HG03442 (cell line): Measurements from ENCODE around the gene TRERF1.
"Not testable (repeated sequence)": the region's sequence is repeated elsewhere in the genome, so short reads cannot be mapped to it uniquely, and the experiment has no call there.

Experiments used
- ATAC-seq: cut with Tn5 transposase; IDR thresholded peaks from one replicate; pipeline ENCODE4 v1.9.1; 2021; ENCODE audit warnings: mild to moderate bottlenecking, moderate library complexity; ENCODE audit not compliant: unreplicated experiment

Gene TRERF1

GRCh38 chr6:42200035-42200434 lies 251.7 kb downstream of the TRERF1 start:
- ATAC-seq = no peak

- no peak for ATAC-seq
Measured at GRCh38 chr6:42199106-42199981, 252.4 kb downstream of the TRERF1 start.

- ATAC-seq = no peak
Measured at GRCh38 chr6:42197555-42198362, 254.0 kb downstream of the TRERF1 start.

- no peak for ATAC-seq
Measured at GRCh38 chr6:42195415-42195814, 256.3 kb downstream of the TRERF1 start.

GRCh38 chr6:42194056-42194455 lies 257.7 kb downstream of the TRERF1 start:
- ATAC-seq = no peak

GRCh38 chr6:42193491-42193894 lies 258.2 kb downstream of the TRERF1 start:
- ATAC-seq = no peak

- not testable (repeated sequence) for ATAC-seq
Measured at GRCh38 chr6:42192385-42192784, 259.3 kb downstream of the TRERF1 start.

- ATAC-seq = no peak
Measured at GRCh38 chr6:42190554-42191183, 261.1 kb downstream of the TRERF1 start.

- no peak for ATAC-seq
Measured at GRCh38 chr6:42188406-42188805, 263.3 kb downstream of the TRERF1 start.

- ATAC-seq = no peak
Measured at GRCh38 chr6:42185597-42185996, 266.1 kb downstream of the TRERF1 start.

- ATAC-seq = no peak
Measured at GRCh38 chr6:42184475-42184874, 267.3 kb downstream of the TRERF1 start.

- no peak for ATAC-seq
Measured at GRCh38 chr6:42182101-42182500, 269.6 kb downstream of the TRERF1 start.

GRCh38 chr6:42179945-42180313 lies 271.8 kb downstream of the TRERF1 start:
- ATAC-seq = no peak

- no peak for ATAC-seq
Measured at GRCh38 chr6:42179261-42179944, 272.3 kb downstream of the TRERF1 start.

- ATAC-seq = no peak
Measured at GRCh38 chr6:42177514-42178364, 274.0 kb downstream of the TRERF1 start.

GRCh38 chr6:42176981-42177380 lies 274.7 kb downstream of the TRERF1 start:
- no peak for ATAC-seq

- no peak for ATAC-seq
Measured at GRCh38 chr6:42175860-42176259, 275.9 kb downstream of the TRERF1 start.
